Daoy (cell line): ENCODE data around the gene PLEKHM1. TPM values are rescaled to one million over a fixed set of nuclear protein-coding genes. Genes with fewer than 3 reads are reported as not detected.
A peak's percentile ranks its signal among the peaks of the same experiment; 100 is the strongest.

Experiments used
- DNase-seq: peaks from one replicate; pipeline ENCODE4 v3.0.0-alpha.2; 2015; ENCODE audit warnings: low read depth
- total RNA-seq: library from RNA; depleted of rRNA; stranded (reverse); fragments of >200 nt; shearing (Covaris generic); gene quantifications from 2 replicates; pipeline ENCODE4 v1.2.3, GENCODE V29; 2014; rRNA removed

The PLEKHM1 gene
- total RNA-seq, 1 experiment from 2014 or later: 7.7 TPM

GRCh38 chr17:45398800-45399199 lies 91.7 kb downstream of the PLEKHM1 start:
- DNase-seq: no peak

DNA sequence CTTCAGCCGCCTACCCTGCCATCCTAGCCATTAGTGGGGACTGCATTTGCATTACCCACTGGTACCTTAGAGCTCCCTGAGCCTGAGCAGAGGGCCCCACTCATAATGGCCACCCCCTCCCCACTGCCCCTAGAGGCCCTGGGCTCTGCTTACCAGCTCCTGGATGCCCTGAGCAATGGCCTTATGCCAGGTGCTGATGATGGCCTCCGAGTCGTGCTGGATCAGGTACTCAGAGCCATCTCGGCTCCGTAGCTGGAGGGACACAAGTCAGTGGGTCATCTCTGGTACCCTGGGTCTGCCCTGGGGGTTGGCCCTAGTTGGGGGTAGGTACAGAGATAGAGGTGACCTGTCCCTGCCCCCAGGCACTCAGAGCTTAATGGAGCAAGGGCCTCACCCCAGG lies 92.7 kb downstream of the PLEKHM1 start:
- no peak for DNase-seq

GRCh38 chr17:45396496-45397205 lies 93.9 kb downstream of the PLEKHM1 start:
- DNase-seq: no peak

DNA sequence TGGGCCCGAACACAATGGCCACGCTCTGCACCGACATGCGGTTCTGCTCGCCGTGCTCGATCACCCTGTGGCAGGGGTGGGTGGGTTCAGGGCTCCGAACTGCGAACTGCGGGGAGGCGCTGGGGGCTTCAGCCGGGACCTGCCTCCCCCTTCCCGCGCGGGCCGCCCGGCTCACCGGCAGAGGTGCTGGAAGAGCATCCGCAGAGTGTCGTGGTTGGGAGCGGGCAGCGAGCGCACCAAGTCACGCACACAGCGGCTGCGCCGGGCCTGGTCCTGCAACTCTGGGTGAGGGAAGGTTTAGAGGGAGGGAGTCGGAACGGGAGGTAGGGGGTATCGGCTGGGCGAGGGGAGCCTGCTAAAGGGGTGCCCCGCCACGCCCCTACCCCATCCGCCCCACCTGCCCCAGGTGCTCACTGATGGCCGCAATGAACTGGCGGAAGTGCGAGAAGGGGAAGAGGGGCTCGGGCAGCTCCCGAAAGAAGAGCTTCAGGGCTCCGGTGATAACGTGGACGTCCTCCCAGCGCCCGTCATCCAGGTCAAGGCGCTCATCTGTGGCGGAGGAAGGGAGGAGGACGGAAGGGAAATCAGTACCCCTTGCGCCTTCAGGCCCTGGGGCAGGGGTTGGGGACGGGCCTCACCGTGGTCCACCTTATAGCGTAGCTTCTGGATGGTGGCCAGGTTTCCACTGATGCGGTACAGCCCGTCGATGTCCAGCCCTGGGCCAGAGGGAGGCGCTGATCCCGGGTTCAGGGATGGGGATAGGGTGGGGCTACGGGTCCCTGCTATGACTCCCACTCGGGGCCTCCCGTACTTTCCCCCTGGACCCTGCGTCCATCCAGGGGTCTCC lies 94.7 kb downstream of the PLEKHM1 start:
- no peak for DNase-seq

DNA sequence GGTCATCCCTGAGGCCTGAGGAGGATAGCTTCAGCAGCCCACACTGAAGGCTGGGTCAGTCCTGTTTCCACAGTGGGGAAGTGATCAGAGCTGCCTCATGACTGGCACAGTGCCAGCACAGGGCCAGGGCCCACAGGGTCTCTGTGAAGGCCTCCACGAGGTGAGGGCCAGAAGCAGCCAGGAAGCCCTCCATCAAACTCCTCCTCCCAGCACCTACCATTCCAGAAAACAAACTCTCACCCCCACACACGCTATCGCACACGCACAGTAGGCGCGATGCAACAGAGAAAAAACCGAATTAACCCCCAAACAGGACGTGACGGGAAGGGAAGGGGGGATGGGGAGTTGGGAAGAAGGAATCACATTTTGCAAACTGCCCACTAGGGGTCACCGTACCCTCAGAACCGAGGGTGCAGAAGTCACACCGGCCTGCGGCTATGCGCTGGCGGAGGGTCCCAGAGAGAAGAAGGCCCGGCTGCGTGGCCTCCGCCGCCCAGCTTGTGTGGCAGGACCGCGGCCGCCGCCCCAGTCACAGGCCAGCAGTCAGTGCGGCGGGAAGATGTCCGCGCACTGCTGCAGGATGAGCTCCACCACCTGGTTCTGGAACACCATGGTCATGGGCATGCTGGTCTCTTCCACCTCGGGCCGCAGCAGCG lies 95.5 kb downstream of the PLEKHM1 start:
- peak; percentile 88 for DNase-seq

DNA sequence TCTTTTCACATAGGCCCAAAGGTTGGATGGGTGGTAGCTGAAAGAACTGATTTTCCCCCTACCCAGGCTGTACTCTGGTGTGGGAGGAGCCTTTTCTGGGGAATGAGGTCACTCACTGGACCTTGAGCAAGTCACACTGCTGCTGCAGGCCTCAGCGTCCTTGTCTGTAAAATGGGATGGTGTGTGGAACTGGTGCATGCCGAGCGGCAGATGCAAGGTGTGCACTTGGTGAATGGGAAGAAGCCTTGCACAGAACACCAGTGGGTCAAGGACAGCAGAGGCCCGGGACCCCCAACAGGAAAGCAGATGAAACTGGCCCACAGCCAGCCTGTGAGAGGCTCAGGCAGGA lies 96.0 kb downstream of the PLEKHM1 start:
- no peak for DNase-seq

- DNase-seq: no peak
Measured at GRCh38 chr17:45394091-45394490, 96.4 kb downstream of the PLEKHM1 start.

GRCh38 chr17:45393411-45393810 lies 97.1 kb downstream of the PLEKHM1 start:
- no peak for DNase-seq

GRCh38 chr17:45391918-45392317 lies 98.6 kb downstream of the PLEKHM1 start:
- DNase-seq: no peak

DNA sequence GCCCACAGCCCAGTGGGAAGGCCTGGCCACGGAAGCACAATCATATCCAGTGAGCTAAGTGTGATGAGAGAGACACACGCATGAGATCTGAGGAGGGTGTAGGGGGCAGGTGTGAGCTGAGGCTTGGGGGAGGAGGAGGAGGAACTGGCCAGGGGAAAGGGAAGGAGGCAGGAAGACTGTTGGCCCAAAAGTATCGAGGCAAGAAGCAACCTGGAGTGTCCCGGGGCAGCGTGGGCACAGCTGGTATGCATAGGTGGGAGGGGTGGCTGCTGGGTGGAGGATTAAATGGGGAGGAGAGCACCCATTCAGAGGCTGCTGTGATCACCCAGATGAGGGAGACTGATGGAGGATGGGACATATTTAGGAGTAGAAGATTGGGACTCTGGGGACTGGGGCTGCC lies 99.2 kb downstream of the PLEKHM1 start:
- DNase-seq: no peak

GRCh38 chr17:45389354-45389753 lies 101.2 kb downstream of the PLEKHM1 start:
- DNase-seq: no peak

DNA sequence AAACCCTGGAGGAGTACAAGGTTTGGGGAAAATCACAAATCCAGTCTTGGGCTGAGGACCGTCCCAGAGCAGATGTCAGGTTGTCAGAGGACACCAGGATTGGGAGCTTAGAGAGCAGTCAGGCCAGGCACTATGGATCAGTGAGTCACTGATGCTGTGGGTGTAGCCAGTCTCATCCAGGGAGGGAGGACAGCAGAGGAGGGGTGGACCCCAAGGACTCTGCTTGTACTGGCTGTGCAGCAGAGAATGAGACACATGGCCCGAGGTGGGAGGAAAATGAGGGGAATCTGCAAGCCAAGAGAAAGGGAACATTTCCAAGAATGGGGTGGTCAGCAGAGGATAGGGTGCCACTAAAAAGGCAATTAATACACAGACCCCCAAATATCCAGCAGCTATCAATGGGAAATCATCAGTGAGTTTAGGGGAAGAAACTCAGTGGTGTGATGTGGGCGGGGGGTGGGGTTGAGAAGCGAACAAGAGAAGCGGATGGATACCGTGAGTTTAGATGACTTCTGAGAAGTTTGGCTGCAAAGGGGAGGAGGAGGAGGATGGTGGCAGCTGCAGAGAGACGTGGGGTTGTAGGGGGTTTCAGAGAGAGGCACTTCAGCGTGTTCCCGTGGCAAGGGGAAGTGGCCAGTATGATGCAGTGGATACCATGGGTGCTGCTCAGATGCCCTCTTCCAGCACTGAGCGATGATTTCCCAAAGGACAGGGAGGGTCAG lies 101.8 kb downstream of the PLEKHM1 start:
- peak; percentile 53 for DNase-seq

GRCh38 chr17:45387739-45388138 lies 102.8 kb downstream of the PLEKHM1 start:
- DNase-seq: no peak

DNA sequence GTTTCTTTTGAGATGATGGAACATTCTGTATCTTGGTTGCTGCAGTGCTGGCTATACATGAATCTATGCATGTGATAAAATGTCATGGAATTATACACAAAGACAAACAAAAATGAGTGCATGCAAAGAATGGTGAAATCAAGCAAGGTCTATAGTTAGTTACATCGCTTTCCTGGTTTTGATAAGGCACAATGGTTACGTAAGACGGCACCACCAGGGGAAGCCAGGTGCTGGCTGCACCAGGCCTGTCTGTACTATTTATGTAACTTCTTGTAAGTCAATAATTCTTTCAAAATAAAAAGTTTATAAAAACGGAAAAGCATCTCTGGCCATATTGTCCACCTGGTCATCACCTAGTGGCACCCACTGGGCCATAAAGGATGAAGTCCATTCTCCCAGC lies 104.3 kb downstream of the PLEKHM1 start:
- no peak for DNase-seq

Other genes starting within 250 kb of the PLEKHM1 start
- gene SPATA32, start 228.6 kb downstream of the PLEKHM1 start, total RNA-seq: not detected in 2 replicates
- 11.3 and 13.9 TPM in 2 replicates for gene MAP3K14, start 173.7 kb downstream of the PLEKHM1 start, total RNA-seq
- gene ARHGAP27, start 57.9 kb downstream of the PLEKHM1 start, total RNA-seq: 2.8 and 3.3 TPM in 2 replicates